Stimulated activated CD8-positive, alpha-beta memory T cell treated with anti-CD3 and anti-CD28 coated beads, Interleukin-2, amount 100 ng/mL, for 1 hour (primary cell): ENCODE results near the gene SLC6A9.

Source experiments
- DNase-seq, 2 donors: peaks; one replicate each; pipeline ENCODE4 v3.0.0-alpha.2; 2020; ENCODE audit warnings: low read depth in 2 of 2

SLC6A9 gene

GRCh38 chr1:44048532-44049215 is 17.4 kb upstream of the SLC6A9 start:
- no peak for DNase-seq

GRCh38 chr1:44047131-44047530 is 15.9 kb upstream of the SLC6A9 start:
- no peak for DNase-seq

- DNase-seq = no peak
Measured at GRCh38 chr1:44045064-44045463, 13.8 kb upstream of the SLC6A9 start.

- DNase-seq = no peak
Measured at GRCh38 chr1:44044071-44044801, 13.0 kb upstream of the SLC6A9 start.

- no peak for DNase-seq
Measured at GRCh38 chr1:44043176-44044070, 12.2 kb upstream of the SLC6A9 start.

- DNase-seq = no peak
Measured at GRCh38 chr1:44040846-44041245, 9.6 kb upstream of the SLC6A9 start.

GRCh38 chr1:44040418-44040817 is 9.2 kb upstream of the SLC6A9 start:
- no peak for DNase-seq

- no peak for DNase-seq
Measured at GRCh38 chr1:44038876-44039657, 7.8 kb upstream of the SLC6A9 start.

GRCh38 chr1:44037154-44037553 is 5.9 kb upstream of the SLC6A9 start:
- DNase-seq = no peak

- peak; percentile 11 to 41 for DNase-seq
Measured at GRCh38 chr1:44036409-44037139, 5.3 kb upstream of the SLC6A9 start.

GRCh38 chr1:44035726-44036408 is 4.6 kb upstream of the SLC6A9 start:
- no peak for DNase-seq

- DNase-seq = no peak
Measured at GRCh38 chr1:44034976-44035716, 3.9 kb upstream of the SLC6A9 start.

GRCh38 chr1:44034423-44034822 is 3.2 kb upstream of the SLC6A9 start:
- DNase-seq = no peak

GRCh38 chr1:44033756-44034155 is 2.5 kb upstream of the SLC6A9 start:
- no peak for DNase-seq

- DNase-seq = no peak
Measured at GRCh38 chr1:44033041-44033575, 1.8 kb upstream of the SLC6A9 start.

GRCh38 chr1:44032170-44032790 is 1.0 kb upstream of the SLC6A9 start:
- DNase-seq = no peak

- DNase-seq = peak; percentile 7 to 10
Measured at GRCh38 chr1:44030605-44031251, 534 bp downstream of the SLC6A9 start.

GRCh38 chr1:44029911-44030604 is 1.2 kb downstream of the SLC6A9 start:
- DNase-seq = peak; percentile 66 to 76
